ENCODE measurements around the gene TGFBR3L. TPM values are rescaled to one million over a fixed set of nuclear protein-coding genes. Genes with fewer than 3 reads are reported as not detected.

TGFBR3L gene
- total and polyA plus RNA-seq, 2 of the 13 experiments (the other 11 are each of a cell fraction or from before 2014, with no cell fraction given), result 0.20 to 1.0 TPM

GRCh38 chr19:7943444-7944176 is 29.0 kb downstream of the TGFBR3L start, which contains the start of gene TIMM44 (continued):
- TF ChIP-seq ZNF547 (CRISPR knock-in tag; IDR thresholded peaks at IDR 0.05) (peak; percentile 45; the same call in 1 of the 2 replicates), TBP (CRISPR knock-in tag; IDR thresholded peaks at IDR 0.05) (no peak), ZNF574 (CRISPR knock-in tag; IDR thresholded peaks at IDR 0.05) (peak; percentile 72), THYN1 (CRISPR knock-in tag; IDR thresholded peaks at IDR 0.05; ENCODE audit: borderline replicate concordance, low read depth) (no peak), KDM5A (IDR thresholded peaks at IDR 0.05; ENCODE audit: borderline replicate concordance, low read length) (peak; percentile 57; the same call in 1 of the 2 replicates), ZNF501 (CRISPR knock-in tag; IDR thresholded peaks at IDR 0.05) (peak; percentile 73), GTF2F1 (IDR thresholded peaks at IDR 0.05; ENCODE audit: low read length) (no peak; the same call in 1 of the 2 replicates), HMGA1 (CRISPR knock-in tag; conservative IDR thresholded peaks at IDR 0.05) (no peak), EED (CRISPR knock-in tag; IDR thresholded peaks at IDR 0.05) (no peak), RBAK (CRISPR knock-in tag; IDR thresholded peaks at IDR 0.05) (no peak), SIN3A (IDR thresholded peaks at IDR 0.05; ENCODE audit: borderline replicate concordance, low read depth, low read length) (peak; percentile 96), TAF1 (CRISPR knock-in tag; IDR thresholded peaks at IDR 0.05) (peak; percentile 98)

Data from HepG2 (cell line).